GM12878 (cell line): Measurements from ENCODE around the gene CCDC43. TPM values are rescaled to one million over a fixed set of nuclear protein-coding genes. Genes with fewer than 3 reads are reported as not detected.

Experiments
- ATAC-seq: fragments of 200-7000 bp; cut with Tn5 transposase; 3 replicates; pipeline ENCODE4 v1.9.1; 2020; ENCODE audit warnings: mild to moderate bottlenecking, moderate library complexity
- BruUV-seq: library from RNA; stranded (reverse); fragments of 400-500 nt; replicated peaks from 2 replicates; lab custom pipeline; 2021; lab: Mats Ljungman, UMichigan
- CTCF ChIA-PET: fragments of 300-600 bp; sonication (Branson Sonifier 250); formaldehyde crosslinking; extraction: SDS; loops from one replicate; lab custom pipeline; 2021; ENCODE audit warnings: inconsistent platforms; lab: Yijun Ruan, JAX
- POLR2A ChIA-PET: fragments of 350-600 bp; formaldehyde crosslinking; extraction: SDS; loops from one replicate; lab custom pipeline; 2021; ENCODE audit warnings: inconsistent platforms; lab: Charles Lee
- RAD21 ChIA-PET: fragments of 300-600 bp; sonication (Branson Sonifier 250); formaldehyde crosslinking; loops from one replicate; lab custom pipeline; 2023; ENCODE audit warnings: antibody characterized with exemption; ENCODE audit not compliant: unreplicated experiment; lab: Charles Lee
- SMC1A ChIA-PET: fragments of 300-600 bp; sonication (Branson Sonifier 250); formaldehyde crosslinking; loops from one replicate; lab custom pipeline; 2023; ENCODE audit not compliant: unreplicated experiment, uncharacterized antibody; lab: Charles Lee
- DNase-seq: peaks from one replicate; pipeline ENCODE4 v3.0.0-alpha.2; 2011; ENCODE audit warnings: low read depth, low spot score
- FAIRE-seq: peaks from 3 replicates; lab custom pipeline; 2011; peaks lifted over from hg19 to GRCh38; lab: Jason Lieb, UNC
- H2AFZ ChIP-seq: 2 replicates; pipeline ENCODE4 v1.6.0; 2011; ENCODE audit warnings: low read depth, low read length, control low read depth; ENCODE audit not compliant: control insufficient read depth
- H3K27ac ChIP-seq: 2 replicates; pipeline ENCODE4 v1.5.1; 2011; ENCODE audit warnings: control low read depth; ENCODE audit not compliant: control insufficient read depth, insufficient read depth
- H3K27me3 ChIP-seq, 2 experiments: replicated peaks in 1 of 2; 2 replicates each; pipeline versions ENCODE4 v1.6.0 to v1.6.1; 2011; ENCODE audit warnings: low read length in 1 of 2; ENCODE audit not compliant: control insufficient read depth in 2 of 2, insufficient read depth in 2 of 2
- H3K36me3 ChIP-seq, 2 experiments: 2 replicates each; pipeline ENCODE4 v1.5.1; 2011; ENCODE audit warnings: low read length in 1 of 2; ENCODE audit not compliant: control insufficient read depth in 2 of 2, insufficient read depth in 2 of 2
- H3K4me1 ChIP-seq: 2 replicates; pipeline ENCODE4 v1.6.1; 2011; ENCODE audit warnings: mild to moderate bottlenecking, low read length, moderate library complexity, mixed read lengths; ENCODE audit not compliant: control insufficient read depth, insufficient read depth
- H3K4me2 ChIP-seq: 2 replicates; pipeline ENCODE4 v1.6.0; 2011; ENCODE audit warnings: control low read depth; ENCODE audit not compliant: control insufficient read depth, insufficient read depth
- H3K4me3 ChIP-seq: fragments of 200-600 bp; sonication (generic); 2 replicates; pipeline ENCODE4 v1.5.1; 2016
- H3K79me2 ChIP-seq: 2 replicates; pipeline ENCODE4 v1.6.0; 2011; ENCODE audit warnings: low read length; ENCODE audit not compliant: control insufficient read depth, insufficient read depth
- H3K9ac ChIP-seq: 2 replicates; pipeline ENCODE4 v1.8.0; 2011; ENCODE audit warnings: low read length, control low read depth, mixed read lengths; ENCODE audit not compliant: control insufficient read depth, insufficient read depth
- H3K9me3 ChIP-seq: replicated peaks from 3 replicates; pipeline ENCODE4 v1.5.1; 2011; ENCODE audit warnings: mild to moderate bottlenecking, low read length; ENCODE audit not compliant: control insufficient read depth, insufficient read depth
- H4K20me1 ChIP-seq: 2 replicates; pipeline ENCODE4 v1.6.0; 2011; ENCODE audit not compliant: control insufficient read depth, insufficient read depth
- BMI1 ChIP-seq: fragments of 450-650 bp; IDR thresholded peaks from 2 replicates; pipeline ENCODE4 v1.6.1; 2016; ENCODE audit warnings: mild to moderate bottlenecking, moderate library complexity, borderline replicate concordance
- CHD1 ChIP-seq: IDR thresholded peaks from 2 replicates; pipeline ENCODE4 v1.6.1; 2012; ENCODE audit warnings: low read depth, low read length, improper control_type of control experiment
- CHD2 ChIP-seq: IDR thresholded peaks from 2 replicates; pipeline ENCODE4 v1.6.1; 2011; ENCODE audit warnings: low read depth, low read length, improper control_type of control experiment, borderline replicate concordance
- CHD4 ChIP-seq: fragments of 200-600 bp; sonication (generic); IDR thresholded peaks from 2 replicates; pipeline ENCODE4 v1.6.1; 2016; ENCODE audit warnings: mild to moderate bottlenecking
- HDAC6 ChIP-seq: fragments of 200-600 bp; sonication (generic); IDR thresholded peaks from one replicate; pipeline ENCODE4 v1.8.0; 2017; ENCODE audit warnings: antibody characterized with exemption; ENCODE audit not compliant: unreplicated experiment
- IRF4 ChIP-seq: IDR thresholded peaks from 2 replicates; pipeline ENCODE4 v1.6.1; 2011; ENCODE audit warnings: low read depth, low read length
- KAT2A ChIP-seq: conservative IDR thresholded peaks from 2 replicates; pipeline ENCODE4 v1.6.1; 2011; ENCODE audit warnings: low read depth, low read length; ENCODE audit not compliant: control insufficient read depth
- POLR2AphosphoS2 ChIP-seq: IDR thresholded peaks from 2 replicates; pipeline ENCODE4 v1.6.1; 2011; ENCODE audit warnings: low read depth, mild to moderate bottlenecking, low read length, improper control_type of control experiment, moderate library complexity
- POU2F2 ChIP-seq: IDR thresholded peaks from 3 replicates; pipeline ENCODE4 v1.6.1; 2011; ENCODE audit warnings: low read depth, mild to moderate bottlenecking, low read length, borderline replicate concordance
- REST ChIP-seq: IDR thresholded peaks from 2 replicates; pipeline ENCODE4 v1.6.1; 2012; ENCODE audit warnings: mild to moderate bottlenecking, low read depth, low read length
- SMARCA5 ChIP-seq: fragments of 450-650 bp; IDR thresholded peaks from 2 replicates; pipeline ENCODE4 v1.6.1; 2017; ENCODE audit warnings: mild to moderate bottlenecking
- SREBF2 ChIP-seq: IDR thresholded peaks from 2 replicates; pipeline ENCODE4 v1.6.1; 2012; ENCODE audit warnings: mild to moderate bottlenecking, low read length
- SUZ12 ChIP-seq: fragments of 200-600 bp; sonication (generic); IDR thresholded peaks from one replicate; pipeline ENCODE4 v1.6.1; 2018; ENCODE audit warnings: antibody characterized with exemption, mild to moderate bottlenecking; ENCODE audit not compliant: unreplicated experiment
- TAF1 ChIP-seq: IDR thresholded peaks from 2 replicates; pipeline ENCODE4 v1.6.1; 2011; ENCODE audit warnings: mild to moderate bottlenecking, low read depth, low read length, borderline replicate concordance
- TCF3 ChIP-seq: IDR thresholded peaks from 2 replicates; pipeline ENCODE4 v1.6.1; 2012; ENCODE audit warnings: low read depth, mild to moderate bottlenecking, low read length, borderline replicate concordance; ENCODE audit not compliant: insufficient read depth
- TCF7 ChIP-seq: IDR thresholded peaks from 2 replicates; pipeline ENCODE4 v1.6.1; 2014; ENCODE audit warnings: antibody characterized with exemption, borderline replicate concordance
- ZBTB40 ChIP-seq: fragments of 450-650 bp; IDR thresholded peaks from 2 replicates; pipeline ENCODE4 v1.6.1; 2016; ENCODE audit warnings: mild to moderate bottlenecking, moderate library complexity, borderline replicate concordance
- WGBS: methylation state at CpG from one replicate; pipeline ENCODE4 v1.1.6; 2016; ENCODE audit warnings: low lambda C conversion rate; ENCODE audit not compliant: insufficient replicate concordance, insufficient coverage; ENCODE audit errors: missing lambda C conversion rate; 5-methylcytosine and 5-hydroxymethylcytosine counted together
- in situ Hi-C: fragments of 300-500 bp; cut with MboI; formaldehyde crosslinking; loops from 9 replicates; pipeline ENCODE4 v1.14.3; 2018; ENCODE audit warnings: mixed read lengths
- intact Hi-C: fragments of 100-400 bp; cut with micrococcal nuclease; formaldehyde crosslinking; loops from one replicate; pipeline ENCODE4 v1.14.2; 2022; ENCODE audit not compliant: unreplicated experiment
- polyA plus RNA-seq, 11 experiments: library from polyadenylated mRNA; depleted of rRNA in 4 of 11; unstranded in 6 of 11; stranded (reverse) in 5 of 11; fragments of >200 nt; fragmentation: Nextera tagmentation in 4 of 11; fragmentation: Illumina TruSeq in 1 of 11; extraction: Ambion mirVana in 4 of 11; extraction: Trizol in 1 of 11; gene quantifications; 1 replicate in 1 of 11; 2 replicates in 10 of 11; pipeline versions ENCODE4 v1.2.1 to v1.2.3, GENCODE V29; 2011 to 2016; ENCODE audit warnings: inconsistent platforms in 2 of 11, missing spikeins in 2 of 11, low read depth in 1 of 11
- total RNA-seq, 4 experiments: library from RNA; depleted of rRNA in 3 of 4; stranded (reverse); fragments of >200 nt in 3 of 4; fragmentation: Illumina TruSeq in 1 of 4; extraction: Trizol in 1 of 4; gene quantifications; 2 replicates each; pipeline versions ENCODE4 v1.2.1 to v1.2.3, GENCODE V29; 2013 to 2021

Gene CCDC43
- total and polyA plus RNA-seq, 10 of the 15 experiments (the other 5 are each of a cell fraction or from before 2014, with no cell fraction given): 10.8 to 42.3 (median 24.1) TPM

GRCh38 chr17:44707755-44708400 lies 18.3 kb upstream of the CCDC43 start:
- FAIRE-seq (no peak), DNase-seq (no peak), ATAC-seq (no peak)
- BruUV-seq: TSS peak; percentile 89
- SMC1A ChIA-PET: interaction anchor here (0.8 to 1.6 kb wide), 5 partner anchors 14 to 151 kb away, joined by 3 to 4 read pairs (median 3); partner anchors contain the start of genes CCDC43 and FZD2
- Histone ChIP-seq H3K4me3 (peak overlapping the region; percentile 99), H3K79me2 (peaks cover 18% of the 10 kb centered on the region), H3K4me2 (peak overlapping the region; percentile 91), H3K27me3 (no peaks in the 10 kb centered on the region), H3K36me3 (no peaks in the 10 kb centered on the region), H3K9ac (peak overlapping the region; percentile 94), H3K27ac (peak overlapping the region; percentile 85), H4K20me1 (no peaks in the 10 kb centered on the region), H3K4me1 (peaks cover 5% of the 10 kb centered on the region; the same call in 1 of the 2 replicates), H3K9me3 (no peaks in the 10 kb centered on the region; the same call in 2 of the 3 replicates), H2AFZ (peak overlapping the region; percentile 99)
- in situ Hi-C loops: no loop called here
- CTCF ChIA-PET: interaction anchor here (0.6 to 4.0 kb wide), 5 partner anchors 14 to 26 kb away, joined by 3 to 28 read pairs (median 4); partner anchors contain the start of gene CCDC43
- RAD21 ChIA-PET: interaction anchor here (0.6 to 0.9 kb wide), 2 partner anchors 107 to 488 kb away, joined by 3 read pairs; partner anchors contain the start of gene UBTF
- intact Hi-C loops: no loop called here
- POLR2A ChIA-PET: interaction anchor here (0.6 to 1.8 kb wide), 3 partner anchors 17 to 443 kb away, joined by 3 to 10 read pairs (median 5); partner anchors contain the start of gene CCDC43
- WGBS: 1% methylated on average over 4 of the region's 4 CpGs
- TF ChIP-seq POLR2AphosphoS2 (no peak), CHD1 (no peak), HDAC6 (no peak), CHD2 (no peak), BMI1 (no peak), ZBTB40 (no peak), REST (no peak), TCF7 (no peak), IRF4 (no peak), SUZ12 (no peak), POU2F2 (no peak), SREBF2 (no peak), TAF1 (no peak), KAT2A (no peak), SMARCA5 (no peak), CHD4 (no peak), TCF3 (no peak)
